Keratinocyte (primary cell): ENCODE results near the gene MEOX1. TPM values are rescaled to one million over a fixed set of nuclear protein-coding genes. Genes with fewer than 3 reads are reported as not detected.

Experiments used
- DNase-seq: peaks from one replicate; pipeline ENCODE4 v3.0.0-alpha.2; 2011; ENCODE audit warnings: low read depth, missing footprints, low spot score
- FAIRE-seq: peaks from 2 replicates; lab custom pipeline; 2011; peaks lifted over from hg19 to GRCh38; lab: Jason Lieb, UNC
- H2AFZ ChIP-seq: 2 replicates; pipeline ENCODE4 v1.6.0; 2012; ENCODE audit warnings: low read length, control low read depth, inconsistent platforms; ENCODE audit not compliant: control insufficient read depth
- H3K27ac ChIP-seq: 2 replicates; pipeline ENCODE4 v1.5.1; 2011; ENCODE audit warnings: low read length; ENCODE audit not compliant: control insufficient read depth, insufficient read depth
- H3K27me3 ChIP-seq: 3 replicates; pipeline ENCODE4 v1.6.0; 2011; ENCODE audit warnings: low read length; ENCODE audit not compliant: control insufficient read depth, insufficient read depth; ENCODE audit errors: extremely low read depth
- H3K36me3 ChIP-seq, 2 experiments: 2 replicates in 1 of 2; 3 replicates in 1 of 2; pipeline ENCODE4 v1.5.1; 2011; ENCODE audit warnings: low read length in 2 of 2, mild to moderate bottlenecking in 1 of 2; ENCODE audit not compliant: control insufficient read depth in 2 of 2, insufficient read depth in 2 of 2; ENCODE audit errors: extremely low read depth in 1 of 2
- H3K4me1 ChIP-seq: 3 replicates; pipeline ENCODE4 v1.5.1; 2011; ENCODE audit warnings: low read length; ENCODE audit not compliant: control insufficient read depth, insufficient read depth; ENCODE audit errors: extremely low read depth
- H3K4me2 ChIP-seq: 3 replicates; pipeline ENCODE4 v1.6.0; 2011; ENCODE audit warnings: low read depth, low read length; ENCODE audit not compliant: control insufficient read depth, insufficient read depth; ENCODE audit errors: extremely low read depth
- H3K4me3 ChIP-seq, 3 experiments: fragments of 200-600 bp in 1 of 3; sonication (generic) in 1 of 3; 2 replicates in 2 of 3; 3 replicates in 1 of 3; pipeline ENCODE4 v1.5.1; 2011 to 2016; ENCODE audit warnings: low read length in 3 of 3, mild to moderate bottlenecking in 3 of 3, control low read depth in 2 of 3, inconsistent platforms in 1 of 3, low read depth in 1 of 3, mixed read lengths in 1 of 3, mixed run types in 1 of 3, moderate library complexity in 1 of 3; ENCODE audit not compliant: control insufficient read depth in 2 of 3, insufficient read depth in 2 of 3; ENCODE audit errors: extremely low read depth in 1 of 3
- H3K79me2 ChIP-seq: 2 replicates; pipeline ENCODE4 v1.6.0; 2012; ENCODE audit warnings: low read length; ENCODE audit not compliant: control insufficient read depth, insufficient read depth
- H3K9ac ChIP-seq: 3 replicates; pipeline ENCODE4 v1.6.0; 2011; ENCODE audit warnings: low read length; ENCODE audit not compliant: control insufficient read depth, insufficient read depth; ENCODE audit errors: extremely low read depth
- H3K9me1 ChIP-seq: 3 replicates; pipeline ENCODE4 v1.6.0; 2011; ENCODE audit warnings: low read length; ENCODE audit not compliant: control insufficient read depth, insufficient read depth; ENCODE audit errors: extremely low read depth
- H3K9me3 ChIP-seq: 2 replicates; pipeline ENCODE4 v1.5.1; 2012; ENCODE audit warnings: low read depth, low read length; ENCODE audit not compliant: control insufficient read depth
- H4K20me1 ChIP-seq: 3 replicates; pipeline ENCODE4 v1.6.0; 2011; ENCODE audit warnings: low read length; ENCODE audit not compliant: control insufficient read depth, insufficient read depth; ENCODE audit errors: extremely low read depth
- EZH2 ChIP-seq: IDR thresholded peaks from one replicate; pipeline ENCODE4 v1.6.1; 2012; ENCODE audit warnings: inconsistent platforms, mild to moderate bottlenecking, low read length, moderate library complexity
- dilution Hi-C: fragments of 300-500 bp; cut with MboI; formaldehyde crosslinking; loops from one replicate; pipeline ENCODE4 v1.7.0; 2020; ENCODE audit warnings: low sequenced_read_pairs; ENCODE audit not compliant: extremely low pct_ligation_motif_present
- polyA plus RNA-seq, 5 experiments: library from polyadenylated mRNA; depleted of rRNA in 3 of 5; stranded (reverse) in 3 of 5; stranded (forward) in 1 of 5; unstranded in 1 of 5; fragments of >200 nt; gene quantifications; 1 replicate in 1 of 5; 2 replicates in 3 of 5; 3 replicates in 1 of 5; pipeline versions ENCODE4 v1.2.1 to v1.2.3, GENCODE V29; 2011 to 2012; ENCODE audit warnings: missing spikeins in 2 of 5, low read depth in 1 of 5, low replicate concordance in 1 of 5
- TF ChIP-seq, protein P1 (sequence below), 3 experiments: IDR thresholded peaks in 1 of 3; conservative IDR thresholded peaks in 1 of 3; optimal IDR thresholded peaks in 1 of 3; 2 replicates in 2 of 3; 3 replicates in 1 of 3; pipeline versions ENCODE3 to v1.5.1; 2011; ENCODE audit warnings: low read length in 3 of 3, mild to moderate bottlenecking in 3 of 3, moderate library complexity in 2 of 3, control low read depth in 1 of 3, inconsistent platforms in 1 of 3; ENCODE audit not compliant: insufficient read depth in 2 of 3; ENCODE audit errors: extremely low read depth in 1 of 3

Gene MEOX1
- polyA plus RNA-seq, 1 donor (not counting 4 experiments of a cell fraction or from before 2014, with no cell fraction given), result 0.08 TPM

GRCh38 chr17:43631429-43631828, 30.3 kb downstream of the MEOX1 start:
- no peak overlapping the region for H3K27ac ChIP-seq
- dilution Hi-C loops, result no loop called here
- no peak overlapping the region for H3K4me2 ChIP-seq
- H3K36me3 ChIP-seq, result no peaks in the 10 kb centered on the region
- no peaks in the 10 kb centered on the region for H3K9me1 ChIP-seq
- peaks cover 2% of the 10 kb centered on the region for H3K27me3 ChIP-seq
- H3K79me2 ChIP-seq, result no peaks in the 10 kb centered on the region
- no peak overlapping the region for H3K4me3 ChIP-seq
- TF ChIP-seq EZH2, result no peak
- TF ChIP-seq, protein P1, sequence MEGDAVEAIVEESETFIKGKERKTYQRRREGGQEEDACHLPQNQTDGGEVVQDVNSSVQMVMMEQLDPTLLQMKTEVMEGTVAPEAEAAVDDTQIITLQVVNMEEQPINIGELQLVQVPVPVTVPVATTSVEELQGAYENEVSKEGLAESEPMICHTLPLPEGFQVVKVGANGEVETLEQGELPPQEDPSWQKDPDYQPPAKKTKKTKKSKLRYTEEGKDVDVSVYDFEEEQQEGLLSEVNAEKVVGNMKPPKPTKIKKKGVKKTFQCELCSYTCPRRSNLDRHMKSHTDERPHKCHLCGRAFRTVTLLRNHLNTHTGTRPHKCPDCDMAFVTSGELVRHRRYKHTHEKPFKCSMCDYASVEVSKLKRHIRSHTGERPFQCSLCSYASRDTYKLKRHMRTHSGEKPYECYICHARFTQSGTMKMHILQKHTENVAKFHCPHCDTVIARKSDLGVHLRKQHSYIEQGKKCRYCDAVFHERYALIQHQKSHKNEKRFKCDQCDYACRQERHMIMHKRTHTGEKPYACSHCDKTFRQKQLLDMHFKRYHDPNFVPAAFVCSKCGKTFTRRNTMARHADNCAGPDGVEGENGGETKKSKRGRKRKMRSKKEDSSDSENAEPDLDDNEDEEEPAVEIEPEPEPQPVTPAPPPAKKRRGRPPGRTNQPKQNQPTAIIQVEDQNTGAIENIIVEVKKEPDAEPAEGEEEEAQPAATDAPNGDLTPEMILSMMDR (optimal IDR thresholded peaks at IDR 0.05 in 1 of 3, IDR thresholded peaks at IDR 0.05 in 1 of 3, conservative IDR thresholded peaks at IDR 0.05 in 1 of 3; ENCODE audit: extremely low read depth in 1 of 3, insufficient read depth in 2 of 3, low read length in 3 of 3), result no peak
- no peak overlapping the region for H3K9ac ChIP-seq
- H3K4me1 ChIP-seq, result peaks cover 12% of the 10 kb centered on the region
- FAIRE-seq, result no peak
- H2AFZ ChIP-seq, result no peak overlapping the region
- H4K20me1 ChIP-seq, result no peaks in the 10 kb centered on the region
- H3K9me3 ChIP-seq, result no peaks in the 10 kb centered on the region
- DNase-seq, result no peak

- H2AFZ ChIP-seq, result no peak overlapping the region
- H3K4me3 ChIP-seq, result no peak overlapping the region
- TF ChIP-seq EZH2, result no peak
- TF ChIP-seq, protein P1 (optimal IDR thresholded peaks at IDR 0.05 in 1 of 3, IDR thresholded peaks at IDR 0.05 in 1 of 3, conservative IDR thresholded peaks at IDR 0.05 in 1 of 3; ENCODE audit: extremely low read depth in 1 of 3, insufficient read depth in 2 of 3, low read length in 3 of 3), result no peak
- no peak overlapping the region for H3K27ac ChIP-seq
- FAIRE-seq (no peak), DNase-seq (no peak)
- dilution Hi-C loops, result no loop called here
- no peaks in the 10 kb centered on the region for H4K20me1 ChIP-seq
- no peak overlapping the region for H3K9ac ChIP-seq
- H3K4me1 ChIP-seq, result no peaks in the 10 kb centered on the region
- H3K9me1 ChIP-seq, result no peaks in the 10 kb centered on the region
- no peak overlapping the region for H3K4me2 ChIP-seq
- H3K9me3 ChIP-seq, result no peaks in the 10 kb centered on the region
- no peaks in the 10 kb centered on the region for H3K36me3 ChIP-seq
- no peaks in the 10 kb centered on the region for H3K79me2 ChIP-seq
- peaks cover 2% of the 10 kb centered on the region for H3K27me3 ChIP-seq
Measured at GRCh38 chr17:43628089-43628650, 33.6 kb downstream of the MEOX1 start.
